Measurements from ENCODE around the gene HYLS1. TPM values are rescaled to one million over a fixed set of nuclear protein-coding genes. Genes with fewer than 3 reads are reported as not detected.

Gene HYLS1
- total and polyA plus RNA-seq, 4 experiments from 2014 or later = 8.1 to 9.6 (median 8.6) TPM

GRCh38 chr11:125871391-125872137 lies 15.9 kb upstream of the HYLS1 start:
- Histone ChIP-seq H3K27me3 (ENCODE audit: insufficient read depth, low read length) (no peaks in the 10 kb centered on the region), H3K9me3 (ENCODE audit: control insufficient read depth in 1 of 2, low read length in 2 of 2) (no peaks in the 10 kb centered on the region), H3K4me1 (ENCODE audit: insufficient read depth, low read length) (no peaks in the 10 kb centered on the region), H3K4me3 (ENCODE audit: low read length in 2 of 2) (no peak overlapping the region), H3K36me3 (ENCODE audit: insufficient read depth, low read length) (no peaks in the 10 kb centered on the region), H3K27ac (ENCODE audit: low read depth, low read length) (no peak overlapping the region)
- H3K4me1 Mint-ChIP-seq = peaks cover 0 to 3% (median 1%) of the 10 kb centered on the region in 4 donors
- peak overlapping the region in 1 of 7 donors; percentile 82 for H3K27ac Mint-ChIP-seq
- peaks cover 0 to 10% (median under 1%) of the 10 kb centered on the region in 8 donors for H3K9me3 Mint-ChIP-seq
- intact Hi-C loops (cut with micrococcal nuclease) = loop anchor here (5.0 kb wide), 2 partner anchors 244 to 524 kb away; partner anchors contain the start of gene CHEK1
- H3K36me3 Mint-ChIP-seq = no peaks in the 10 kb centered on the region
- no peak overlapping the region for H3K4me3 Mint-ChIP-seq
- DNase-seq = peak in 3 of 5 donors; percentile 17 to 25 (median 17)
- ChIA-PET CTCF (ENCODE audit: partially characterized antibody) (interaction anchor here (0.7 kb wide), 1 partner anchor 1658 kb away, joined by 3 read pairs; no protein-coding TSS in a partner anchor), POLR2A (ENCODE audit: partially characterized antibody) (interaction anchor here (0.6 kb wide), 1 partner anchor 561 kb away, joined by 3 read pairs; no protein-coding TSS in a partner anchor)
- H3K27me3 Mint-ChIP-seq = peaks cover 2 to 3% of the 10 kb centered on the region in 2 donors

DNA sequence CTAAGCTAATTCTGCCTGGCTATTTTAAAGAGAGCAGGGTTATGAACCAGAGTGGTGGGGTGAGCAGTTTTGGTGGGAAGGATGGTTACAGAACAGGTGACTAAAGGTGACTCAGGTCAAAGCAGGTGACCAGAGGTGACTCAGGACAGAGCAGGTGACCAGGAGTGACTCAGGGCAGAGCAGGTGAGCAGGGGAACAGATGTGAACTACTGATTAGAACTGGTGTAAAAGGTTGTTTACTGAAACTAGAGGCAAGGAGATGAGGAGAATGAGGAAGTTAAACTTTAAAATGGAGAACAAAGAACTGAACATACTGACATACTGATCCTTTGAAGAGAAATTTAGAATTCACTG lies 15.4 kb upstream of the HYLS1 start:
- Mint-ChIP-seq H3K36me3 (no peaks in the 10 kb centered on the region), H3K27me3 (peaks cover 2 to 3% of the 10 kb centered on the region in 2 donors), H3K9me3 (peaks cover 0 to 10% (median under 1%) of the 10 kb centered on the region in 8 donors), H3K4me3 (no peak overlapping the region), H3K4me1 (peaks cover 0 to 3% (median 1%) of the 10 kb centered on the region in 4 donors), H3K27ac (no peak overlapping the region)
- no peaks in the 10 kb centered on the region for H3K9me3 ChIP-seq (ENCODE audit: control insufficient read depth in 1 of 2, low read length in 2 of 2)
- DNase-seq = no peak
- no peaks in the 10 kb centered on the region for H3K27me3 ChIP-seq (ENCODE audit: insufficient read depth, low read length)
- no peak overlapping the region for H3K4me3 ChIP-seq (ENCODE audit: low read length in 2 of 2)
- H3K36me3 ChIP-seq (ENCODE audit: insufficient read depth, low read length) = no peaks in the 10 kb centered on the region
- H3K4me1 ChIP-seq (ENCODE audit: insufficient read depth, low read length) = no peaks in the 10 kb centered on the region
- no peak overlapping the region for H3K27ac ChIP-seq (ENCODE audit: low read depth, low read length)
- ChIA-PET POLR2A (ENCODE audit: partially characterized antibody) (interaction anchor here (0.6 kb wide), 1 partner anchor 562 kb away, joined by 3 read pairs; no protein-coding TSS in a partner anchor), CTCF (ENCODE audit: partially characterized antibody) (no interaction called here)
- intact Hi-C loops (cut with micrococcal nuclease) = loop anchor here (5.0 kb wide), 2 partner anchors 245 to 525 kb away; partner anchors contain the start of gene CHEK1

DNA sequence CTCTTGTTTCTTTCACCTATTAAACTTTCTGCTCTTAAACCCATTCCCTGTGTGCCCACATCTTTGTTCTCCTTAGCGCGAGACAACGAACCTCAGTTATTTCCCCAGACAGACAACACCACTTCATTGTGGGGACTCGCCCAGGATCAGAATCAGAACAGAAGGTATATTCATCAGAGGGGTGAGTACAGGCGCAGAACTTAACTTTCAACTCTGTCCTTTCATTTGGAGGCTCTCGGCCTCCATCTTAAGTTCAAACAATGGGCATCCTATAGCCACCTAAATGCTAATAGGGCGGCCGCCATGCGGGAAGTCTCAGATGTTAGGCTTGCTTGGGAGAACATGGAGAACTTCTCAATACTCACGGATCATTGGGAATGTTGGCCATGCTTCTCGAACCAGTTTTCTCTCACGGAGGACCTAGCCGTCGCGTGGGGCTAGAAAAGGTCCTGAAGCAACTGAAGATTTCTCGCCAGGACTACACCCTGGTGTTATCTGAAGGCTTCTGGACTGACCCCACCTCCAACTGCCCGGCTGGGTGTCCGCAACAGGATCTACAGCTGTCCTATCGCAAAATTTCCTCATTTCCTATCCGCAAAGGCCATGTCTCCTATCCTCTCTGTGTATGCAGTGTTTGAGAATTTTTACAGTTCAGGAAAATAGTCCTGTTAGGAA lies 13.4 kb upstream of the HYLS1 start:
- Histone ChIP-seq H3K9me3 (ENCODE audit: control insufficient read depth in 1 of 2, low read length in 2 of 2) (no peaks in the 10 kb centered on the region), H3K27me3 (ENCODE audit: insufficient read depth, low read length) (no peaks in the 10 kb centered on the region), H3K27ac (ENCODE audit: low read depth, low read length) (no peak overlapping the region), H3K4me1 (ENCODE audit: insufficient read depth, low read length) (no peaks in the 10 kb centered on the region), H3K36me3 (ENCODE audit: insufficient read depth, low read length) (no peaks in the 10 kb centered on the region), H3K4me3 (ENCODE audit: low read length in 2 of 2) (no peak overlapping the region)
- H3K4me1 Mint-ChIP-seq = peaks cover 0 to 3% (median 1%) of the 10 kb centered on the region in 4 donors
- no peaks in the 10 kb centered on the region for H3K36me3 Mint-ChIP-seq
- ChIA-PET CTCF (ENCODE audit: partially characterized antibody) (no interaction called here), POLR2A (ENCODE audit: partially characterized antibody) (no interaction called here)
- no peak overlapping the region for H3K4me3 Mint-ChIP-seq
- peaks cover 0 to 10% (median under 1%) of the 10 kb centered on the region in 8 donors for H3K9me3 Mint-ChIP-seq
- no peak for DNase-seq
- peak overlapping the region in 1 of 7 donors; percentile 46 for H3K27ac Mint-ChIP-seq
- H3K27me3 Mint-ChIP-seq = peaks cover 2 to 3% of the 10 kb centered on the region in 2 donors
- intact Hi-C loops (cut with micrococcal nuclease) = loop anchor here (2.0 to 5.0 kb wide), 3 partner anchors 247 to 527 kb away; partner anchors contain the start of genes CHEK1 and EI24

DNA sequence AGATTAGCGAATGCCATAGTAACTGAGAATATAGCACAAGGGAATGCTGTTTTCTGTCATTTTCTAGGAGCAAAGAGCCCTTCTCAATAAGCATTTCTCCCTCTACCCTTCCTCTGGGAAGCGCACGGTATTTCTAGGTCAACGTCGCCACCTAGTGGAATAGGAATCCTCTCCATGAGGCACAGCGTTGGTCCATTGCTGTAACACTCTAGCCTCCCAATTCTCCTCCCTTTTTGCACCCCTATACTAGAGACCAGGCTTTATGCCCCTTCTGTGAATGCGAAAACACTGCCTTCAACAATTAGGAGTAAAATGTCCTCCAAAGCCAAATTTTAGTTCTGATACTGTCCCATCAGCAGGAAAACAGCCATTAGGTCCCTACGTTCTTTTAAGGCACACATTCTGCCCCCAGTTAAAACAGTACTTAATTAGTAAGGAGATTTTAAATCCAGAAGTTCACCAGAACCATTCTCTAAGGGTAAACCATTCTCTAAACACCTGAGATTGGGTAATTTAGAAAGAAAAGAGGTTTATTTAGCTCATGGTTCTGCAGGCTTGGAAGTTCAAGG lies 12.8 kb upstream of the HYLS1 start:
- no peaks in the 10 kb centered on the region for H3K36me3 Mint-ChIP-seq
- Histone ChIP-seq H3K4me3 (ENCODE audit: low read length in 2 of 2) (no peak overlapping the region), H3K36me3 (ENCODE audit: insufficient read depth, low read length) (no peaks in the 10 kb centered on the region), H3K4me1 (ENCODE audit: insufficient read depth, low read length) (no peaks in the 10 kb centered on the region), H3K9me3 (ENCODE audit: control insufficient read depth in 1 of 2, low read length in 2 of 2) (no peaks in the 10 kb centered on the region), H3K27me3 (ENCODE audit: insufficient read depth, low read length) (no peaks in the 10 kb centered on the region), H3K27ac (ENCODE audit: low read depth, low read length) (no peak overlapping the region)
- H3K27me3 Mint-ChIP-seq = peaks cover 2 to 3% of the 10 kb centered on the region in 2 donors
- no peak overlapping the region for H3K4me3 Mint-ChIP-seq
- ChIA-PET CTCF (ENCODE audit: partially characterized antibody) (interaction anchor here (1.0 kb wide), 1 partner anchor 241 kb away, joined by 3 read pairs; no protein-coding TSS in a partner anchor), POLR2A (ENCODE audit: partially characterized antibody) (no interaction called here)
- H3K9me3 Mint-ChIP-seq = peaks cover 0 to 10% (median under 1%) of the 10 kb centered on the region in 8 donors
- peak in 4 of 5 donors; percentile 23 to 39 (median 29) for DNase-seq
- peaks cover 0 to 3% (median 1%) of the 10 kb centered on the region in 4 donors for H3K4me1 Mint-ChIP-seq
- intact Hi-C loops (cut with micrococcal nuclease) = loop anchor here (2.0 to 5.0 kb wide), 3 partner anchors 247 to 527 kb away; partner anchors contain the start of genes CHEK1 and EI24
- H3K27ac Mint-ChIP-seq = no peak overlapping the region

GRCh38 chr11:125881291-125881690 lies 6.2 kb upstream of the HYLS1 start:
- no peak overlapping the region for H3K27ac Mint-ChIP-seq
- DNase-seq = no peak
- Histone ChIP-seq H3K4me3 (ENCODE audit: low read length in 2 of 2) (no peak overlapping the region), H3K27ac (ENCODE audit: low read depth, low read length) (no peak overlapping the region), H3K9me3 (ENCODE audit: control insufficient read depth in 1 of 2, low read length in 2 of 2) (no peaks in the 10 kb centered on the region), H3K27me3 (ENCODE audit: insufficient read depth, low read length) (no peaks in the 10 kb centered on the region), H3K36me3 (ENCODE audit: insufficient read depth, low read length) (no peaks in the 10 kb centered on the region), H3K4me1 (ENCODE audit: insufficient read depth, low read length) (no peaks in the 10 kb centered on the region)
- H3K4me1 Mint-ChIP-seq = peaks cover 0 to 3% (median 1%) of the 10 kb centered on the region in 4 donors
- POLR2A ChIA-PET (ENCODE audit: partially characterized antibody) = no interaction called here
- peaks cover 0 to 3% of the 10 kb centered on the region in 2 donors for H3K27me3 Mint-ChIP-seq
- no peaks in the 10 kb centered on the region for H3K9me3 Mint-ChIP-seq
- intact Hi-C loops (cut with micrococcal nuclease) = no loop called here
- H3K36me3 Mint-ChIP-seq = no peaks in the 10 kb centered on the region
- no peak overlapping the region for H3K4me3 Mint-ChIP-seq
- CTCF ChIA-PET (ENCODE audit: partially characterized antibody) = interaction anchor here (2.7 kb wide), 1 partner anchor 312 kb away, joined by 7 read pairs; the partner anchor contains the start of gene EI24

DNA sequence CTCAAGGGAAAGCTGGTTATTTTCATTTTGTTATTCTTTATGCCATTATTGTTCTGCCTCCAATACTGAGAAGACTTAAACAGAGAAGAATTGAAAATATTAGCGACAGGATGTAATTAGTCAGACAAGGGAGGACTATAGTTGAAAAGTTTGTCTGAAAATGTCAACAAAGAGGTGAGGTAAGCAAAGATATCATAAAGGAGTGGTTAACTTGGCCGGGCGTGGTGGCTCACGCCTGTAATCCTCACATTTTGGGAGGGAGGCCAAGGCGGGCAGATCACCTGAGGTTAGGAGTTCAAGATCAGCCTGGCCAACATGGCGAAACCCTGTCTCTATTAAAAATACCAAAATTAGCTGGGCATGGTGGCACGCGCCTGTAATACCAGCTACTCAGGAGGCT lies 4.1 kb upstream of the HYLS1 start:
- ChIA-PET CTCF (ENCODE audit: partially characterized antibody) (no interaction called here), POLR2A (ENCODE audit: partially characterized antibody) (no interaction called here)
- no peak for DNase-seq
- H3K36me3 ChIP-seq (ENCODE audit: insufficient read depth, low read length) = no peaks in the 10 kb centered on the region
- H3K4me3 ChIP-seq (ENCODE audit: low read length in 2 of 2) = no peak overlapping the region
- no peaks in the 10 kb centered on the region for H3K9me3 ChIP-seq (ENCODE audit: control insufficient read depth in 1 of 2, low read length in 2 of 2)
- peaks cover 7 to 21% (median 14%) of the 10 kb centered on the region in 4 donors for H3K4me1 Mint-ChIP-seq
- peaks cover 13% of the 10 kb centered on the region for H3K4me1 ChIP-seq (ENCODE audit: insufficient read depth, low read length)
- peaks cover 0 to 8% of the 10 kb centered on the region in 2 donors for H3K36me3 Mint-ChIP-seq
- no peaks in the 10 kb centered on the region for H3K27me3 ChIP-seq (ENCODE audit: insufficient read depth, low read length)
- intact Hi-C loops (cut with micrococcal nuclease) = no loop called here
- H3K27ac ChIP-seq (ENCODE audit: low read depth, low read length) = no peak overlapping the region
- no peak overlapping the region for H3K4me3 Mint-ChIP-seq
- peaks cover 0 to 4% (median 0%) of the 10 kb centered on the region in 8 donors for H3K9me3 Mint-ChIP-seq
- peaks cover 3 to 6% of the 10 kb centered on the region in 2 donors for H3K27me3 Mint-ChIP-seq
- H3K27ac Mint-ChIP-seq = no peak overlapping the region

All from CD4-positive, alpha-beta memory T cell (primary cell).